IPS DF 6.9 (cell line): ENCODE results near the gene CDYL.
A peak's percentile ranks its signal among the peaks of the same experiment; 100 is the strongest.

Source experiments
- DNase-seq: peaks from one replicate; pipeline ENCODE4 v3.0.0-alpha.2; 2013; ENCODE audit warnings: low read depth, low spot score
- H3K27ac ChIP-seq: one replicate; pipeline ENCODE4 v1.5.1; 2013; ENCODE audit warnings: low read length, control low read depth
- H3K27me3 ChIP-seq: 2 replicates; pipeline ENCODE4 v1.6.1; 2013; ENCODE audit warnings: mild to moderate bottlenecking, low read length; ENCODE audit not compliant: control insufficient read depth, insufficient read depth
- H3K36me3 ChIP-seq: 2 replicates; pipeline ENCODE4 v1.6.1; 2013; ENCODE audit warnings: low read length; ENCODE audit not compliant: control insufficient read depth, insufficient read depth
- H3K4me1 ChIP-seq: 2 replicates; pipeline ENCODE4 v1.6.1; 2013; ENCODE audit warnings: low read length; ENCODE audit not compliant: control insufficient read depth, insufficient read depth
- H3K4me3 ChIP-seq: 2 replicates; pipeline ENCODE4 v1.5.1; 2013; ENCODE audit warnings: mild to moderate bottlenecking, low read length
- H3K9me3 ChIP-seq: 2 replicates; pipeline ENCODE4 v1.6.1; 2013; ENCODE audit warnings: low read length, inconsistent platforms; ENCODE audit not compliant: control insufficient read depth, insufficient read depth
- WGBS: extraction: QIAGEN DNeasy Blood & Tissue Kit; methylation state at CpG from one replicate; pipeline ENCODE4 v1.1.7; 2013; ENCODE audit warnings: mixed read lengths, missing lambda C conversion rate; ENCODE audit not compliant: insufficient read length, insufficient coverage; 5-methylcytosine and 5-hydroxymethylcytosine counted together

The CDYL gene, protein sequence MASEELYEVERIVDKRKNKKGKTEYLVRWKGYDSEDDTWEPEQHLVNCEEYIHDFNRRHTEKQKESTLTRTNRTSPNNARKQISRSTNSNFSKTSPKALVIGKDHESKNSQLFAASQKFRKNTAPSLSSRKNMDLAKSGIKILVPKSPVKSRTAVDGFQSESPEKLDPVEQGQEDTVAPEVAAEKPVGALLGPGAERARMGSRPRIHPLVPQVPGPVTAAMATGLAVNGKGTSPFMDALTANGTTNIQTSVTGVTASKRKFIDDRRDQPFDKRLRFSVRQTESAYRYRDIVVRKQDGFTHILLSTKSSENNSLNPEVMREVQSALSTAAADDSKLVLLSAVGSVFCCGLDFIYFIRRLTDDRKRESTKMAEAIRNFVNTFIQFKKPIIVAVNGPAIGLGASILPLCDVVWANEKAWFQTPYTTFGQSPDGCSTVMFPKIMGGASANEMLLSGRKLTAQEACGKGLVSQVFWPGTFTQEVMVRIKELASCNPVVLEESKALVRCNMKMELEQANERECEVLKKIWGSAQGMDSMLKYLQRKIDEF

GRCh38 chr6:4776131-4776492 lies at the start of gene CDYL:
TSS of gene CDYL (plus strand) at chr6:4776404. CDS start at chr6:4776784, 380 bp downstream.
- no CpG with 5 or more reads among the region's 55 CpGs for WGBS
- Histone ChIP-seq H3K4me3 (peak within 1 kb of the TSS; percentile 78; the same call in 1 of the 2 replicates), H3K4me1 (peaks cover 4% of the 10 kb centered on the region; the same call in 1 of the 2 replicates), H3K36me3 (no peaks in the 10 kb centered on the region), H3K27me3 (peaks cover 12% of the 10 kb centered on the region), H3K27ac (no peak within 1 kb of the TSS), H3K9me3 (no peaks in the 10 kb centered on the region)
- no peak for DNase-seq

DNA sequence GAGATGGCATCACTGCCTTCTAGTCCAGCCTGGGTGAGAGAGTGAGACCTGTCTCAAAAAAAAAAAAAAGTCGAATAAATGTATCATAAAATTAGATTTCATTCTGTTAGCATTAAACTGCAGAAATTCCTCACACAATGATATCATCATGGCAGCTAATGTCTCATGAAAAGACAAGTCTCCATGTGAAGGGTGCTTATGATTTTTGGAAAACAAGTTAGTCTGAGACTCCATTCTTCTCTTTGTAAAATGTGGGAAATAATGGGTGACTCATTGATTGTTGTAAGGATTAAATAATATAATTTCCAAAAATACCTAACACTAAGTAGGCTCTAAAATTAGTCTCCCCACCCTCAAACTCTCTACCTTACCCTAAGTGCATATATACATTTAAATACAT lies 49.6 kb upstream of the CDYL start:
- H3K27me3 ChIP-seq, result no peaks in the 10 kb centered on the region
- no CpG with 5 or more reads among the region's 1 CpG for WGBS
- H3K36me3 ChIP-seq, result no peaks in the 10 kb centered on the region
- no peaks in the 10 kb centered on the region for H3K9me3 ChIP-seq
- no peak overlapping the region for H3K27ac ChIP-seq
- DNase-seq, result no peak
- no peak overlapping the region for H3K4me3 ChIP-seq
- peaks cover 4% of the 10 kb centered on the region; the same call in 1 of the 2 replicates for H3K4me1 ChIP-seq

DNA sequence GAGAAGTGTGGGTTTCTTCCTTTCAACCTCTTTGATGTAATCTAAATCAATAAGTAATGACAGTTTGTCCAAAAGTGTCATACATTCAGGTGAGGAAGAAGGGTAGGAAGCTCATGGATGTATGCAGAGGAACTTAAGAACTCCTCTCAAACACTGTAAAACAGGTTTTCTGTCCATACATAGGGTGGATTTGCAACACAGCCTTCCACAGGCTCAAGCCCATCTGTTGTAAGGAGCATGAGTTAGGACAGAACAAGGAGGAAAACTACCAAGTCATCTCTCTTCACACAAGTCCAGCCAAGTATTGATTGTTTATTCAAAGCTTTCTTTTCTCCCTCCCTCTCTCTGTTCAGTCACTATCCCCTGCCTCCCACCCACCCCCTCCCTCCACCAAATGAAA lies 49.0 kb upstream of the CDYL start:
- DNase-seq, result no peak
- H3K27ac ChIP-seq, result no peak overlapping the region
- no peak overlapping the region for H3K4me3 ChIP-seq
- no peaks in the 10 kb centered on the region for H3K27me3 ChIP-seq
- H3K4me1 ChIP-seq, result peaks cover 4% of the 10 kb centered on the region; the same call in 1 of the 2 replicates
- H3K9me3 ChIP-seq, result no peaks in the 10 kb centered on the region
- H3K36me3 ChIP-seq, result no peaks in the 10 kb centered on the region

- no peaks in the 10 kb centered on the region for H3K36me3 ChIP-seq
- H3K4me3 ChIP-seq, result no peak overlapping the region
- peaks cover 4% of the 10 kb centered on the region; the same call in 1 of the 2 replicates for H3K4me1 ChIP-seq
- no peak for DNase-seq
- WGBS, result no CpG with 5 or more reads among the region's 8 CpGs
- no peaks in the 10 kb centered on the region for H3K27me3 ChIP-seq
- H3K27ac ChIP-seq, result no peak overlapping the region
- no peaks in the 10 kb centered on the region for H3K9me3 ChIP-seq
Measured at GRCh38 chr6:4727671-4728435, 48.4 kb upstream of the CDYL start.

- H3K36me3 ChIP-seq, result no peaks in the 10 kb centered on the region
- no peak overlapping the region for H3K27ac ChIP-seq
- H3K27me3 ChIP-seq, result no peaks in the 10 kb centered on the region
- no peaks in the 10 kb centered on the region for H3K9me3 ChIP-seq
- no peak for DNase-seq
- H3K4me3 ChIP-seq, result no peak overlapping the region
- H3K4me1 ChIP-seq, result peaks cover 3% of the 10 kb centered on the region; the same call in 1 of the 2 replicates
- WGBS, result no CpG with 5 or more reads among the region's 4 CpGs
Measured at GRCh38 chr6:4728436-4728769, 47.8 kb upstream of the CDYL start.

DNA sequence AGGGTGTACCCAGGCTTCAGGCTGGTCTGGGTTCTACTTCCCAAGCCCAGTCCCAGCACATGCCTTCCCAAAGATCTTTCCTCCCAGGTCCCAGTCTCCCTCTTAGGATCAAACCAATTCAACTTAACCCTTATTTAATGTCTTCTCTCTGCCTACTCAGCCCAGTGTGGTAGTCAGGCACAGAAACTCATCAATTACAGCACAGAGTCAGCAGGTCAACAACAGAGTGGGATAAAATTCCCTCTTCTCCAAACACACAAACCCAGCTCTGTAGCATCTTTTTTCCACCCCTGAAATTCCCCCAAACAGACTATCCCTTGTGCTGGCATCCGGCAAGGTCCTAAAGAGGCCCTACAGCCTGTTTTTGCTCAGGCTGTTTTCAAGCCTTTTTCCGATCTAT lies 47.3 kb upstream of the CDYL start:
- Histone ChIP-seq H3K27ac (no peak overlapping the region), H3K36me3 (no peaks in the 10 kb centered on the region), H3K4me3 (no peak overlapping the region), H3K4me1 (peaks cover 1% of the 10 kb centered on the region; the same call in 1 of the 2 replicates), H3K9me3 (no peaks in the 10 kb centered on the region), H3K27me3 (no peaks in the 10 kb centered on the region)
- no peak for DNase-seq
- WGBS, result no CpG with 5 or more reads among the region's 2 CpGs

GRCh38 chr6:4731996-4732395 lies 44.2 kb upstream of the CDYL start:
- Histone ChIP-seq H3K9me3 (no peaks in the 10 kb centered on the region), H3K36me3 (no peaks in the 10 kb centered on the region), H3K4me1 (peaks cover 1% of the 10 kb centered on the region), H3K27me3 (no peaks in the 10 kb centered on the region), H3K4me3 (no peak overlapping the region), H3K27ac (no peak overlapping the region)
- DNase-seq, result no peak
- no CpG with 5 or more reads among the region's 3 CpGs for WGBS

DNA sequence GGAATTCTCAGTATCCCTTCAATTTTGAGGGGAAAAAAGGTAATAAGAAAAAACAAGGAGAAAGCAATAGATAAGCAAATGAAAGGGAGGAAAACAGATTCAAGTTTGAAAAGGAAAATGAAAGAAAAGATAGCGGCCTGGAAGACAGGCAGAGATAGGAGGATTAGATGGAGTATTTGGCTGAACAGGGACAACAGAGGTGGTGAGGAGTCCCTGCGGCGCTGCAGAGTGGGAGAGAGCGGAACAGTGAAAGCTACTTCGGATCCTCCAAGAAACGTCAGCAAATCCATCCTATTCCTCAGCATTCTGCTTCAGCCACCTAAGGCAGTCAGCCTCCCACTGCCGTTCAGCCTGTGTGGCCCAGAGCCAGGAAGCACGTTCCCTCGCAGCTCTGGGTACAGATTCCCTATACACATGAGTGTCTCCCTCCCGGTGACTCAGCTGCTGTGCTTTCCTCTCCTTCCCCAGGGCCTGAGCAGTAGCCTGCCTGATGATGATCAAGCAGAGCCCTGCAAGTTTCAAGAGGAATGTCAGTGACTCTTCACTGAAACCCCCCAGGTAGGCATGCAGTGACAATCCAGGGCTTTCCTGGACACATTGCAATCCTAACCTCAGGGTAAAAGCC lies 43.4 kb upstream of the CDYL start:
- H3K36me3 ChIP-seq, result no peaks in the 10 kb centered on the region
- H3K27ac ChIP-seq, result no peak overlapping the region
- no CpG with 5 or more reads among the region's 10 CpGs for WGBS
- no peak for DNase-seq
- no peaks in the 10 kb centered on the region; the same call in none of the 2 replicates for H3K4me1 ChIP-seq
- no peaks in the 10 kb centered on the region for H3K27me3 ChIP-seq
- H3K9me3 ChIP-seq, result no peaks in the 10 kb centered on the region
- H3K4me3 ChIP-seq, result no peak overlapping the region

- H3K4me3 ChIP-seq, result no peak overlapping the region
- WGBS, result no CpG with 5 or more reads among the region's 1 CpG
- DNase-seq, result no peak
- H3K27ac ChIP-seq, result no peak overlapping the region
- H3K36me3 ChIP-seq, result no peaks in the 10 kb centered on the region
- H3K9me3 ChIP-seq, result no peaks in the 10 kb centered on the region
- no peaks in the 10 kb centered on the region; the same call in 1 of the 2 replicates for H3K4me1 ChIP-seq
- H3K27me3 ChIP-seq, result no peaks in the 10 kb centered on the region
Measured at GRCh38 chr6:4736371-4736873, 39.8 kb upstream of the CDYL start.

GRCh38 chr6:4740032-4740431 lies 36.2 kb upstream of the CDYL start:
- Histone ChIP-seq H3K36me3 (no peaks in the 10 kb centered on the region), H3K27ac (no peak overlapping the region), H3K4me3 (no peak overlapping the region), H3K9me3 (no peaks in the 10 kb centered on the region), H3K27me3 (no peaks in the 10 kb centered on the region), H3K4me1 (no peaks in the 10 kb centered on the region)
- no peak for DNase-seq
- WGBS, result no CpG with 5 or more reads among the region's 6 CpGs
